Tibial nerve (tissue), 4 donors: ENCODE results near the gene SPTBN4. TPM values are rescaled to one million over a fixed set of nuclear protein-coding genes. Genes with fewer than 3 reads are reported as not detected.

ENCODE experiments used
- DNase-seq, 2 donors: peaks; one replicate each; pipeline ENCODE4 v3.0.0-alpha.2; 2019; ENCODE audit warnings: low spot score in 2 of 2
- H3K27ac ChIP-seq, 4 donors: fragments of 200-600 bp; sonication (generic) in 3 of 4; one replicate each; pipeline ENCODE4 v1.5.1; 2017 to 2019; ENCODE audit warnings: mild to moderate bottlenecking in 1 of 4
- H3K27me3 ChIP-seq, 2 donors: fragments of 200-600 bp; sonication (generic) in 1 of 2; one replicate each; pipeline versions ENCODE4 v1.5.1 to v1.6.0; 2017 to 2019
- H3K36me3 ChIP-seq, 3 donors: fragments of 200-600 bp; sonication (generic); one replicate each; pipeline ENCODE4 v1.5.1; 2018 to 2019
- H3K4me1 ChIP-seq, 4 donors: fragments of 200-600 bp; sonication (generic) in 3 of 4; one replicate each; pipeline ENCODE4 v1.5.1; 2017 to 2019
- H3K4me3 ChIP-seq, 4 donors: fragments of 200-600 bp; sonication (generic) in 3 of 4; one replicate each; pipeline ENCODE4 v1.5.1; 2017 to 2019; ENCODE audit warnings: mild to moderate bottlenecking in 1 of 4, moderate library complexity in 1 of 4
- H3K9me3 ChIP-seq, 4 donors: fragments of 200-600 bp; sonication (generic) in 3 of 4; one replicate each; pipeline ENCODE4 v1.5.1; 2017 to 2019
- EP300 ChIP-seq, 2 donors: sonication (generic); formaldehyde crosslinking; IDR thresholded peaks; one replicate each; pipeline ENCODE4 v1.6.1; 2017; ENCODE audit warnings: antibody characterized with exemption in 2 of 2, mild to moderate bottlenecking in 1 of 2
- POLR2A ChIP-seq, 2 donors: fragments of 450-650 bp; IDR thresholded peaks; one replicate each; pipeline ENCODE4 v1.6.1; 2017; ENCODE audit warnings: antibody characterized with exemption in 2 of 2, mild to moderate bottlenecking in 2 of 2, moderate library complexity in 2 of 2
- WGBS, 2 donors: methylation state at CpG; one replicate each; pipeline ENCODE4 v1.1.5; 2018; 5-methylcytosine and 5-hydroxymethylcytosine counted together
- total RNA-seq, 4 donors: library from RNA; depleted of rRNA; stranded (reverse); fragments of >200 nt; gene quantifications; one replicate each; pipeline ENCODE4 v1.1.0, GENCODE V29; 2016
- TF ChIP-seq, protein P1 (sequence below), 5 experiments: fragments of 200-600 bp in 3 of 5; fragments of 450-650 bp in 2 of 5; sonication (generic) in 3 of 5; IDR thresholded peaks; one replicate each; pipeline ENCODE4 v1.5.1; 2016 to 2019; ENCODE audit warnings: antibody characterized with exemption in 5 of 5, mild to moderate bottlenecking in 3 of 5, moderate library complexity in 2 of 5

The SPTBN4 gene
- total RNA-seq, 4 donors from 2014 or later, result 14.9 to 24.0 (median 19.7) TPM

DNA sequence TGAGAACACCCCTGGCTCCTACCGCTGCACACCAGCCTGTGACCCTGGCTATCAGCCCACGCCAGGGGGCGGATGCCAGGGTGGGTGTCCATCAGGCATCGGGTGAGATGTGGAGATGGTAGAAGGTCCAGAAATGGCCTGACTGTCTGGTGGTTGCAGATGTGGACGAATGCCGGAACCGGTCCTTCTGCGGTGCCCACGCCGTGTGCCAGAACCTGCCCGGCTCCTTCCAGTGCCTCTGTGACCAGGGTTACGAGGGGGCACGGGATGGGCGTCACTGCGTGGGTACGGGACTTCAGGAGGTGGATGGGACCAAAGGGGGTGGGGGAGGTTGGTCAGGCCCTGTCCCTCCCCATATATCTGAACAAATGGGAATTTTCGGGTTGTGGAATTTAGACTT, 150.1 kb downstream of the SPTBN4 start:
- no peaks in the 10 kb centered on the region for H3K27me3 ChIP-seq
- no peaks in the 10 kb centered on the region for H3K9me3 ChIP-seq
- H3K4me1 ChIP-seq, result peaks cover 0 to 65% (median 16%) of the 10 kb centered on the region in 4 donors
- peak overlapping the region in 1 of 4 donors; percentile 45 for H3K27ac ChIP-seq
- H3K36me3 ChIP-seq, result peaks cover 0 to 69% (median 16%) of the 10 kb centered on the region in 3 donors
- no peak for DNase-seq
- no peak overlapping the region for H3K4me3 ChIP-seq
- 86 to 88% methylated on average over 17 of the region's 17 CpGs for WGBS, 2 donors
- TF ChIP-seq, protein P1, sequence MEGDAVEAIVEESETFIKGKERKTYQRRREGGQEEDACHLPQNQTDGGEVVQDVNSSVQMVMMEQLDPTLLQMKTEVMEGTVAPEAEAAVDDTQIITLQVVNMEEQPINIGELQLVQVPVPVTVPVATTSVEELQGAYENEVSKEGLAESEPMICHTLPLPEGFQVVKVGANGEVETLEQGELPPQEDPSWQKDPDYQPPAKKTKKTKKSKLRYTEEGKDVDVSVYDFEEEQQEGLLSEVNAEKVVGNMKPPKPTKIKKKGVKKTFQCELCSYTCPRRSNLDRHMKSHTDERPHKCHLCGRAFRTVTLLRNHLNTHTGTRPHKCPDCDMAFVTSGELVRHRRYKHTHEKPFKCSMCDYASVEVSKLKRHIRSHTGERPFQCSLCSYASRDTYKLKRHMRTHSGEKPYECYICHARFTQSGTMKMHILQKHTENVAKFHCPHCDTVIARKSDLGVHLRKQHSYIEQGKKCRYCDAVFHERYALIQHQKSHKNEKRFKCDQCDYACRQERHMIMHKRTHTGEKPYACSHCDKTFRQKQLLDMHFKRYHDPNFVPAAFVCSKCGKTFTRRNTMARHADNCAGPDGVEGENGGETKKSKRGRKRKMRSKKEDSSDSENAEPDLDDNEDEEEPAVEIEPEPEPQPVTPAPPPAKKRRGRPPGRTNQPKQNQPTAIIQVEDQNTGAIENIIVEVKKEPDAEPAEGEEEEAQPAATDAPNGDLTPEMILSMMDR (IDR thresholded peaks at IDR 0.05), result no peak
- TF ChIP-seq EP300 (IDR thresholded peaks at IDR 0.05) (no peak), POLR2A (IDR thresholded peaks at IDR 0.05) (no peak)

DNA sequence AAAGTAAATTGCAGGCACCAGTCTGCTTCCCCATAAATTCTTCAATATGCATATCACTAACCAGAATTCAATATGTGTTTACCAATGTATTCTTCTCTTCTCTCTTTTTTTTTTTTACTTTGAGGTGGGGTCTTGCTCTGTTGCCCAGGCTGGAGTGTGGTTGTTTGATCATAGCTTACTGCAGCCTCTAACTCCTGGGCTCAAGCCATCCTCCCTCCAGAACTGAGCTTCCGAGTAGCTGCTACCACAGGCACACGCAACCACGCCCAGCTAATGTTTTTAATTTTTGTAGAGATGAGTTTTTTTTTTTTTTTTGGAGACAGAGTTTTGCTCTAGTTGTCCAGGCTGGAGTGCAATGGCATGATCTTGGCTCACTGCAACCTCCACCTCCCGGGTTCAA, 151.2 kb downstream of the SPTBN4 start:
- no peaks in the 10 kb centered on the region for H3K9me3 ChIP-seq
- H3K27ac ChIP-seq, result no peak overlapping the region
- peaks cover 0 to 63% (median 16%) of the 10 kb centered on the region in 4 donors for H3K4me1 ChIP-seq
- H3K4me3 ChIP-seq, result no peak overlapping the region
- 80 to 90% methylated on average over 4 of the region's 4 CpGs for WGBS, 2 donors
- TF ChIP-seq POLR2A (IDR thresholded peaks at IDR 0.05) (no peak), EP300 (IDR thresholded peaks at IDR 0.05) (no peak)
- TF ChIP-seq, protein P1 (IDR thresholded peaks at IDR 0.05), result no peak
- no peak for DNase-seq
- H3K27me3 ChIP-seq, result no peaks in the 10 kb centered on the region
- peaks cover 0 to 70% (median 24%) of the 10 kb centered on the region in 3 donors for H3K36me3 ChIP-seq

DNA sequence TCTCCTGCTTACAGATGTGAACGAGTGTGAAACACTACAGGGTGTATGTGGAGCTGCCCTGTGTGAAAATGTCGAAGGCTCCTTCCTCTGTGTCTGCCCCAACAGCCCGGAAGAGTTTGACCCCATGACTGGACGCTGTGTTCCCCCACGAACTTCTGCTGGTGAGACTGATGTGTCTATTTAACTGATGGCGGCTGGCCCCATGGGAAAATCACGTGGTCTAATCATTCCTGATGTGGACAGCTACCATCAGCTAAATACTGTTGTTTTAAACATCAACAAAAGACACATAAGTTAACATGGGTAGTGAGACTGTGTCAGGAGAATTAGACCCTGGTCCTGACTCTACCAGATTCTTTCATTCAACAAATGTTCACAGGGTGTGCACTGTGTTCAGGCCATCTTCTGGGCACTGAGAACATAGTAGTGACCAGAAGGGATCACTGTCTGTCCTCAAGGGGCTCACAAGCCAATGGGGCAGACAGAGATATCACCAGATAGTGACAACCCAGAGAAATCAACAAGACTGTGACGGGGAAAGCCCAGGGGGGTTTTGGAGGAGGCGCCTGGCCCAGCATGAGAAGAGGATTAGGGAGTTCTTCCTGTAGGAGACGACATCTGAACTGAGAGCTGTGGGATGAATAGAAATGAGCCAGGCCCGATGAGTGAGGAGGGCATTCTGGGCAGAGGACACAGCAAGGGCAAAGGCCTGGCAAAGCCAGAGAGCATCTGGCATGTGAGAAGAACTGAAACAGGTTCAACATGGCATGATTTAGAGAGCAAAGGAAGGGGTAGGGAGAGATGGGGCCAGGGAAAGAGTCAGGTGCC, 152.7 kb downstream of the SPTBN4 start:
- TF ChIP-seq, protein P1 (IDR thresholded peaks at IDR 0.05), result no peak
- TF ChIP-seq POLR2A (IDR thresholded peaks at IDR 0.05), result no peak
- no peak for TF ChIP-seq EP300 (IDR thresholded peaks at IDR 0.05)
- Histone ChIP-seq H3K4me1 (peaks cover 0 to 54% (median 10%) of the 10 kb centered on the region in 4 donors), H3K9me3 (no peaks in the 10 kb centered on the region), H3K27me3 (no peaks in the 10 kb centered on the region), H3K4me3 (no peak overlapping the region), H3K36me3 (peaks cover 0 to 80% (median 24%) of the 10 kb centered on the region in 3 donors), H3K27ac (peak overlapping the region in 1 of 4 donors; percentile 3)
- no peak for DNase-seq
- WGBS, 2 donors, result 69 to 76% methylated on average over 10 to 11 of the region's 11 CpGs

GRCh38 chr19:40620161-40620485, 153.3 kb downstream of the SPTBN4 start:
- no peak for DNase-seq
- TF ChIP-seq POLR2A (IDR thresholded peaks at IDR 0.05) (no peak), EP300 (IDR thresholded peaks at IDR 0.05) (no peak)
- TF ChIP-seq, protein P1 (IDR thresholded peaks at IDR 0.05), result no peak
- Histone ChIP-seq H3K27ac (no peak overlapping the region), H3K27me3 (no peaks in the 10 kb centered on the region), H3K4me1 (peaks cover 0 to 48% (median 7%) of the 10 kb centered on the region in 4 donors), H3K4me3 (no peak overlapping the region), H3K9me3 (no peaks in the 10 kb centered on the region), H3K36me3 (peaks cover 0 to 84% (median 24%) of the 10 kb centered on the region in 3 donors)
- WGBS, 2 donors, result 93 to 94% methylated on average over 8 of the region's 8 CpGs

DNA sequence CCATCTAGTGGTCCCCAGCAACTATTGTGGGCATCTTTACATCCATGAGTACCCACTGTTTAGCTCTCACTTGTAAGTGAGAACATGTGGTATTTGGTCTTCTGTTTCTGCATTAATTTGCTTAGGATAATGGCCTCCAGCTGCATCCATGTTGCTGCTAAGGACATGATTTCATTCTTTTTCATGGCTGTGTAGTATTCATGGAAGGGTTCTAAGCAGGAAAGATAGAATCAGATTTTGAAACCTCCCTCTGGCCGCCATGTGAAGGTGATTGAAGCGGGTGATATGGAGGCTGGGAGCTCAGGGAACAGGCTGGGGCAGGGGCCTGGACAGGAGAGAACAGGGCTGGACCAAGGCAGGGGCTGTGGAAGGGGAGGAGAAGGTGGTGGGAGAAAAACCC, 154.5 kb downstream of the SPTBN4 start:
- H3K36me3 ChIP-seq, result peaks cover 1 to 93% (median 30%) of the 10 kb centered on the region in 3 donors

More for the DNA sequence above, 154.5 kb downstream of the SPTBN4 start:
- WGBS, 2 donors, result 50 to 100% methylated on average over 2 of the region's 2 CpGs
- Histone ChIP-seq H3K9me3 (no peaks in the 10 kb centered on the region), H3K27me3 (no peaks in the 10 kb centered on the region), H3K27ac (no peak overlapping the region), H3K4me3 (no peak overlapping the region), H3K4me1 (peaks cover 0 to 37% (median 0%) of the 10 kb centered on the region in 4 donors)
- DNase-seq, result no peak
- TF ChIP-seq, protein P1 (IDR thresholded peaks at IDR 0.05), result no peak
- TF ChIP-seq POLR2A (IDR thresholded peaks at IDR 0.05) (no peak), EP300 (IDR thresholded peaks at IDR 0.05) (no peak)
